Neural cell (in vitro differentiated cells): Measurements from ENCODE around the gene C2CD3. TPM values are rescaled to one million over a fixed set of nuclear protein-coding genes. Genes with fewer than 3 reads are reported as not detected.

ENCODE experiments used
- H2AFZ ChIP-seq: fragments of 200-600, 300-800 bp; sonication (generic), shearing (Covaris generic); 2 replicates; pipeline ENCODE4 v1.6.0; 2014; ENCODE audit warnings: low read depth, mild to moderate bottlenecking, antibody characterized with exemption, low read length, moderate library complexity
- H3F3A ChIP-seq: fragments of 200-600 bp; shearing (Covaris generic); 2 replicates; pipeline ENCODE4 v1.6.1; 2016; ENCODE audit warnings: mild to moderate bottlenecking, moderate library complexity, mixed read lengths, antibody characterized with exemption, low read length; ENCODE audit not compliant: insufficient read depth, poor library complexity, severe bottlenecking
- H3K27ac ChIP-seq: fragments of 200-600, 300-800 bp; sonication (generic), shearing (Covaris generic); 2 replicates; pipeline ENCODE4 v1.5.1; 2014; ENCODE audit warnings: mild to moderate bottlenecking, low read length, moderate library complexity
- H3K27me3 ChIP-seq: fragments of 300-800, 200-600 bp; sonication (generic), shearing (Covaris generic); 2 replicates; pipeline ENCODE4 v1.6.0; 2014; ENCODE audit warnings: mild to moderate bottlenecking, low read depth, low read length, moderate library complexity; ENCODE audit not compliant: insufficient read depth
- H3K36me3 ChIP-seq: fragments of 300-800, 200-600 bp; sonication (generic), shearing (Covaris generic); 2 replicates; pipeline ENCODE4 v1.5.1; 2014; ENCODE audit warnings: mild to moderate bottlenecking, antibody characterized with exemption, low read length, moderate library complexity; ENCODE audit not compliant: insufficient read depth
- H3K4me2 ChIP-seq: fragments of 300-800, 200-600 bp; sonication (generic), shearing (Covaris generic); 2 replicates; pipeline ENCODE4 v1.6.0; 2014; ENCODE audit warnings: mild to moderate bottlenecking, low read length
- H3K4me3 ChIP-seq: fragments of 300-800, 200-600 bp; sonication (generic), shearing (Covaris generic); 2 replicates; pipeline ENCODE4 v1.5.1; 2014; ENCODE audit warnings: mild to moderate bottlenecking, low read length, moderate library complexity
- H3K79me2 ChIP-seq: fragments of 200-600 bp; shearing (Covaris generic); replicated peaks from 2 replicates; pipeline ENCODE4 v1.6.0; 2014; ENCODE audit warnings: mild to moderate bottlenecking, low read length, moderate library complexity; ENCODE audit not compliant: insufficient read depth
- H3K9ac ChIP-seq: fragments of 300-800, 200-600 bp; sonication (generic), shearing (Covaris generic); 2 replicates; pipeline ENCODE4 v1.6.1; 2016; ENCODE audit warnings: mild to moderate bottlenecking, low read length, mixed read lengths
- H3K9me2 ChIP-seq: fragments of 200-600 bp; shearing (Covaris generic); 2 replicates; pipeline ENCODE4 v1.6.1; 2016; ENCODE audit warnings: mild to moderate bottlenecking, low read length, mixed read lengths; ENCODE audit not compliant: insufficient read depth
- H3K9me3 ChIP-seq: fragments of 200-600, 300-800 bp; sonication (generic), shearing (Covaris generic); 2 replicates; pipeline ENCODE4 v1.6.1; 2016; ENCODE audit warnings: mild to moderate bottlenecking, mixed run types, low read length, moderate library complexity, mixed read lengths
- H4K20me1 ChIP-seq: fragments of 200-600 bp; shearing (Covaris generic); 2 replicates; pipeline ENCODE4 v1.6.1; 2016; ENCODE audit warnings: mild to moderate bottlenecking, mixed run types; ENCODE audit not compliant: insufficient read depth
- CTCF ChIP-seq: fragments of 450-650 bp; IDR thresholded peaks from 2 replicates; pipeline ENCODE4 v1.5.1; 2014; ENCODE audit warnings: antibody characterized with exemption, mild to moderate bottlenecking, moderate library complexity; ENCODE audit not compliant: poor library complexity, severe bottlenecking
- EP300 ChIP-seq: fragments of 450-650 bp; conservative IDR thresholded peaks from 2 replicates; pipeline ENCODE4 v1.6.1; 2014; ENCODE audit warnings: antibody characterized with exemption, mild to moderate bottlenecking, moderate library complexity; ENCODE audit not compliant: poor library complexity, severe bottlenecking
- EZH2 ChIP-seq: fragments of 200-600, 300-800 bp; shearing (Covaris generic), sonication (generic); IDR thresholded peaks from 2 replicates; pipeline ENCODE4 v1.6.1; 2014; ENCODE audit warnings: antibody characterized with exemption, low read length, borderline replicate concordance, mild to moderate bottlenecking; ENCODE audit not compliant: insufficient read depth, poor library complexity, severe bottlenecking
- MXI1 ChIP-seq: fragments of 450-650 bp; conservative IDR thresholded peaks from 2 replicates; pipeline ENCODE4 v1.6.1; 2014; ENCODE audit warnings: antibody characterized with exemption, mild to moderate bottlenecking; ENCODE audit not compliant: poor library complexity, severe bottlenecking
- POLR2AphosphoS5 ChIP-seq: IDR thresholded peaks from 2 replicates; pipeline ENCODE4 v1.6.1; 2012
- RAD21 ChIP-seq: fragments of 450-650 bp; conservative IDR thresholded peaks from 2 replicates; pipeline ENCODE4 v1.6.1; 2014; ENCODE audit warnings: antibody characterized with exemption, mild to moderate bottlenecking, moderate library complexity
- REST ChIP-seq: IDR thresholded peaks from 2 replicates; pipeline ENCODE4 v1.6.1; 2012; ENCODE audit warnings: borderline replicate concordance
- SMC3 ChIP-seq: fragments of 450-650 bp; conservative IDR thresholded peaks from 2 replicates; pipeline ENCODE4 v1.6.1; 2014; ENCODE audit warnings: antibody characterized with exemption, mild to moderate bottlenecking, moderate library complexity; ENCODE audit not compliant: poor library complexity
- TAF1 ChIP-seq: IDR thresholded peaks from 2 replicates; pipeline ENCODE4 v1.6.1; 2012; ENCODE audit warnings: low read depth
- polyA plus RNA-seq: library from polyadenylated mRNA; depleted of rRNA; stranded (reverse); fragments of >200 nt; gene quantifications from 2 replicates; pipeline ENCODE4 v1.2.3, GENCODE V29; 2014

Gene C2CD3
- polyA plus RNA-seq, 1 donor from 2014 or later, result 13.2 TPM

GRCh38 chr11:73982595-73982989 lies 188.2 kb downstream of the C2CD3 start, which contains the start of gene UCP2:
Gene UCP2 (minus strand): TSS chr11:73982843. CDS start chr11:73978378, 4,465 bp downstream.
- Histone ChIP-seq H3F3A (no peaks in the 10 kb centered on the region), H3K36me3 (no peaks in the 10 kb centered on the region), H3K9me2 (no peaks in the 10 kb centered on the region), H4K20me1 (no peaks in the 10 kb centered on the region), H3K27me3 (no peaks in the 10 kb centered on the region), H3K27ac (no peak within 1 kb of the TSS), H3K4me3 (peak within 1 kb of the TSS; percentile 71), H3K9me3 (no peaks in the 10 kb centered on the region), H3K79me2 (no peaks in the 10 kb centered on the region), H3K4me2 (peak within 1 kb of the TSS; percentile 68), H3K9ac (peak within 1 kb of the TSS; percentile 35), H2AFZ (peak within 1 kb of the TSS; percentile 63)
- TF ChIP-seq SMC3 (no peak), TAF1 (no peak), MXI1 (no peak)

GRCh38 chr11:73981051-73981805 lies 189.6 kb downstream of the C2CD3 start:
- no peaks in the 10 kb centered on the region for H3K79me2 ChIP-seq
- no peak overlapping the region for H3K4me3 ChIP-seq
- no peaks in the 10 kb centered on the region for H3F3A ChIP-seq
- no peak overlapping the region for H3K27ac ChIP-seq
- H3K9me2 ChIP-seq, result no peaks in the 10 kb centered on the region
- no peaks in the 10 kb centered on the region for H3K36me3 ChIP-seq
- no peak overlapping the region for H3K9ac ChIP-seq
- H4K20me1 ChIP-seq, result no peaks in the 10 kb centered on the region
- no peaks in the 10 kb centered on the region for H3K27me3 ChIP-seq
- no peak for TF ChIP-seq TAF1
- H3K9me3 ChIP-seq, result no peaks in the 10 kb centered on the region
- no peak overlapping the region for H2AFZ ChIP-seq
- H3K4me2 ChIP-seq, result no peak overlapping the region

- H4K20me1 ChIP-seq, result no peaks in the 10 kb centered on the region
- H3K9me3 ChIP-seq, result no peaks in the 10 kb centered on the region
- no peaks in the 10 kb centered on the region for H3K36me3 ChIP-seq
- H3F3A ChIP-seq, result no peaks in the 10 kb centered on the region
- TF ChIP-seq EP300 (no peak), SMC3 (no peak), EZH2 (no peak), RAD21 (no peak), CTCF (no peak), MXI1 (no peak), POLR2AphosphoS5 (no peak), TAF1 (no peak), REST (no peak)
- no peaks in the 10 kb centered on the region for H3K27me3 ChIP-seq
- H2AFZ ChIP-seq, result no peak overlapping the region
- H3K9me2 ChIP-seq, result no peaks in the 10 kb centered on the region
- H3K9ac ChIP-seq, result no peak overlapping the region
- no peaks in the 10 kb centered on the region for H3K79me2 ChIP-seq
- no peak overlapping the region for H3K4me2 ChIP-seq
- H3K27ac ChIP-seq, result no peak overlapping the region
- H3K4me3 ChIP-seq, result no peak overlapping the region
These were observed 190.5 kb downstream of the C2CD3 start for GRCh38 chr11:73980001-73980961.
